Esophagus muscularis mucosa (tissue), 4 donors: Measurements from ENCODE around the gene TUBA3E. TPM values are rescaled to one million over a fixed set of nuclear protein-coding genes. Genes with fewer than 3 reads are reported as not detected.
"Not testable (repeated sequence)": the region's sequence is repeated elsewhere in the genome, so short reads cannot be mapped to it uniquely, and the experiment has no call there.

ENCODE experiments used
- DNase-seq: peaks from one replicate; pipeline ENCODE4 v3.0.0-alpha.2; 2017; ENCODE audit errors: extremely low spot score
- H3K27ac ChIP-seq, 4 donors: fragments of 200-600 bp; sonication (generic); replicated peaks in 1 of 4; 1 replicate in 3 of 4; 2 replicates in 1 of 4; pipeline ENCODE4 v1.5.1; 2016 to 2019; ENCODE audit warnings: mild to moderate bottlenecking in 1 of 4
- H3K27me3 ChIP-seq, 4 donors: fragments of 200-600 bp; sonication (generic); one replicate each; pipeline versions ENCODE4 v1.5.1 to v1.6.0; 2016 to 2019
- H3K36me3 ChIP-seq, 4 donors: fragments of 200-600 bp; sonication (generic); one replicate each; pipeline ENCODE4 v1.5.1; 2016 to 2019
- H3K4me1 ChIP-seq, 4 donors: fragments of 200-600 bp; sonication (generic); one replicate each; pipeline ENCODE4 v1.5.1; 2016 to 2019
- H3K4me3 ChIP-seq, 4 donors: fragments of 200-600 bp; sonication (generic); 1 replicate in 2 of 4; 2 replicates in 2 of 4; pipeline ENCODE4 v1.5.1; 2016 to 2019; ENCODE audit warnings: mild to moderate bottlenecking in 4 of 4, moderate library complexity in 1 of 4
- H3K9me3 ChIP-seq, 4 donors: fragments of 200-600 bp; sonication (generic); 1 replicate in 3 of 4; 2 replicates in 1 of 4; pipeline ENCODE4 v1.5.1; 2016 to 2019
- EP300 ChIP-seq: sonication (generic); formaldehyde crosslinking; IDR thresholded peaks from one replicate; pipeline ENCODE4 v1.6.1; 2017; ENCODE audit warnings: antibody characterized with exemption
- POLR2A ChIP-seq: fragments of 450-650 bp; IDR thresholded peaks from one replicate; pipeline ENCODE4 v1.6.1; 2017; ENCODE audit warnings: antibody characterized with exemption, moderate library complexity, mild to moderate bottlenecking, low read depth
- POLR2AphosphoS5 ChIP-seq, 2 donors: sonication (generic); formaldehyde crosslinking; IDR thresholded peaks; one replicate each; pipeline ENCODE4 v1.6.1; 2017; ENCODE audit warnings: antibody characterized with exemption in 2 of 2
- WGBS: methylation state at CpG from one replicate; pipeline ENCODE4 v1.1.5; 2018; 5-methylcytosine and 5-hydroxymethylcytosine counted together
- intact Hi-C: fragments of 100-400 bp; cut with DNase I; formaldehyde crosslinking; loops from one replicate; pipeline ENCODE4 v1.15.1; 2023
- total RNA-seq, 4 donors: library from RNA; depleted of rRNA; stranded (reverse); fragments of >200 nt; gene quantifications; one replicate each; pipeline versions ENCODE4 v1.1.0 to v1.2.1, GENCODE V29; 2016
- TF ChIP-seq, protein P1 (sequence below), 3 experiments: fragments of 200-600 bp in 2 of 3; fragments of 450-650 bp in 1 of 3; sonication (generic) in 2 of 3; IDR thresholded peaks; one replicate each; pipeline ENCODE4 v1.5.1; 2017 to 2019; ENCODE audit warnings: antibody characterized with exemption in 3 of 3, mild to moderate bottlenecking in 2 of 3, moderate library complexity in 1 of 3

TUBA3E gene
- total RNA-seq, 4 donors from 2014 or later, result not detected

- no peaks in the 10 kb centered on the region for H3K4me1 ChIP-seq
- H3K9me3 ChIP-seq, result no peaks in the 10 kb centered on the region
- intact Hi-C loops, result no loop called here
- H3K27ac ChIP-seq, result no peak overlapping the region
- WGBS, result 95% methylated on average over 7 of the region's 7 CpGs
- TF ChIP-seq, protein P1, sequence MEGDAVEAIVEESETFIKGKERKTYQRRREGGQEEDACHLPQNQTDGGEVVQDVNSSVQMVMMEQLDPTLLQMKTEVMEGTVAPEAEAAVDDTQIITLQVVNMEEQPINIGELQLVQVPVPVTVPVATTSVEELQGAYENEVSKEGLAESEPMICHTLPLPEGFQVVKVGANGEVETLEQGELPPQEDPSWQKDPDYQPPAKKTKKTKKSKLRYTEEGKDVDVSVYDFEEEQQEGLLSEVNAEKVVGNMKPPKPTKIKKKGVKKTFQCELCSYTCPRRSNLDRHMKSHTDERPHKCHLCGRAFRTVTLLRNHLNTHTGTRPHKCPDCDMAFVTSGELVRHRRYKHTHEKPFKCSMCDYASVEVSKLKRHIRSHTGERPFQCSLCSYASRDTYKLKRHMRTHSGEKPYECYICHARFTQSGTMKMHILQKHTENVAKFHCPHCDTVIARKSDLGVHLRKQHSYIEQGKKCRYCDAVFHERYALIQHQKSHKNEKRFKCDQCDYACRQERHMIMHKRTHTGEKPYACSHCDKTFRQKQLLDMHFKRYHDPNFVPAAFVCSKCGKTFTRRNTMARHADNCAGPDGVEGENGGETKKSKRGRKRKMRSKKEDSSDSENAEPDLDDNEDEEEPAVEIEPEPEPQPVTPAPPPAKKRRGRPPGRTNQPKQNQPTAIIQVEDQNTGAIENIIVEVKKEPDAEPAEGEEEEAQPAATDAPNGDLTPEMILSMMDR (IDR thresholded peaks at IDR 0.05), result no peak
- TF ChIP-seq POLR2A (no peak), POLR2AphosphoS5 (IDR thresholded peaks at IDR 0.05) (no peak), EP300 (no peak)
- DNase-seq, result no peak
- no peak overlapping the region for H3K4me3 ChIP-seq
- peaks cover 64 to 100% (median 91%) of the 10 kb centered on the region in 4 donors for H3K36me3 ChIP-seq
- no peaks in the 10 kb centered on the region for H3K27me3 ChIP-seq
Observed at GRCh38 chr2:130169896-130170295, 28.3 kb downstream of the TUBA3E start.

DNA sequence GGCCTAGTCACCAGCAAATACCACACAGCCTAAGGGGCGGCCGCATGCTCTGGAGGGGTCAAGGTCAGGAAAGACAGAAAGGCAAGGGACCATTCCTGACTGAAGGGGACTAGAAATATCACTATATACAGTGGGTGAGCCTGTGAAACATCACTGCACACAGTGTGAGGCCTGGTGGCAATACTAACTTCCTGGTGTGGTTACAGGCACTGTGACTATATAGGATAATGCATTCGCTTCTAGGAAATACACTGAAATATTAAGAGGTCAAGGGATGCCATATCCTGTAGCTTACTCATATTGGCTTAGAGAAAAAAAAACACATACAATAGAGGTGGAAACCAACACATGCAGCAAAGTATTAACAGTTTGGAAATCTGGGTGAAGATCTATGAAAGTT lies 29.1 kb downstream of the TUBA3E start:
- H3K4me3 ChIP-seq, H3K4me1 ChIP-seq, DNase-seq, H3K27ac ChIP-seq, intact Hi-C loops, H3K9me3 ChIP-seq, H3K27me3 ChIP-seq: not testable (repeated sequence)
- 97% methylated on average over 3 of the region's 3 CpGs for WGBS
- H3K36me3 ChIP-seq, result peaks cover 66 to 100% (median 93%) of the 10 kb centered on the region in 4 donors

DNA sequence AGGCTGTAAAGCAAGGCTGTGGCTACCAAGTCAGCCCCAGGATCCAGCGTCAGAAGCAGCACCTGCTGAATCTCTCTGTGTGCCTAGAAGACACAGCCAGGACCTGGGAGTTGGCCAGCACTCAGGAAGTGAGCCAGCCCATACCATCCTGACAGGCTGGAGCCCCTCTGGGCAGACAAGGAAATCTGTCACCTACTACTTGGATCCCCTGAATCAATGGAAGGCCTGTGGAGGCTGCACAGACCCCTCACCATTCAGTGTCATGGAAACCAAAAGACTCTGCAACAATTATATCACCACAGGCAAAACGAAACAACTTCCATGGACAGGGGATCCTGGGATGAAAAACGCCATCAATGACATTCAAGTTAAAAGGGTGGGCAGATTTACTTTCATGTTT lies 31.6 kb downstream of the TUBA3E start:
- H3K9me3 ChIP-seq, H3K4me1 ChIP-seq, H3K4me3 ChIP-seq, H3K27ac ChIP-seq, H3K27me3 ChIP-seq, intact Hi-C loops, DNase-seq: not testable (repeated sequence)
- peaks cover 54 to 99% (median 87%) of the 10 kb centered on the region in 4 donors for H3K36me3 ChIP-seq
- WGBS, result 85% methylated on average over 3 of the region's 3 CpGs

DNA sequence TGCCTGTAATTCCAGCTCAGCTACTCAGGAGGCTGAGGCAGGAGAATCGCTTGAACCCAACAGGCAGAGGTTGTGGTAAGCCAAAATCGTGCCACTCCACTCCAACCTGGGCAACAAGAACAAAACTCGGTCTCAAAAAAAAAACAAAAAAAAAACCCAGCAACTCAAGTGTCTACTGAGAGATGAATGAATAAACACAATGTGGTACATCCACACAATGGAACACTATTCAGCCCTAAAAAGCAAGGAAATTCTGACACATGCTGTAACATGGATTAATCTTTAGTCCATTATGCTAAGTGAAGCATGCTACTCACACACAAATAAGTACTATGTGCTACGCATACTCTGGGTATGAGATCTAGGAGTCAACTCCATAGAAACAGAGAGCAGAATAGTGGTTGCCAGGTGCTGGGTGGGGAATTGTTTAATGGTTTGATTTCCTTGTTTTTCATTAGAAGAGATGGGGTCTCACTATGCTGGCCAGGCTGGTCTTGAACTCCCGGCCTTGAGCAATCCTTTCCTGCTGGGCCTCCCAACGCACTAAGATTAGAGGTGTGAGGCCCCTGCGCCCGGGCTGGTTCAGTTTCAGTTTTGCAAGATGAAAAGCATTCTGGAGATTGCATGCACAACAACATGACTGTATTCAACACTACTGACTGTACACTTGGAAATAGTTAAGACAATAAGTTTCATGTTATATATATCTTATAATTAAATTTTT lies 32.8 kb downstream of the TUBA3E start:
- H3K27ac ChIP-seq, result no peak overlapping the region
- 97% methylated on average over 8 of the region's 8 CpGs for WGBS
- no peaks in the 10 kb centered on the region for H3K27me3 ChIP-seq
- DNase-seq, result no peak
- no peak overlapping the region for H3K4me3 ChIP-seq
- H3K9me3 ChIP-seq, result no peaks in the 10 kb centered on the region
- intact Hi-C loops, result no loop called here
- TF ChIP-seq, protein P1 (IDR thresholded peaks at IDR 0.05), result no peak
- TF ChIP-seq POLR2AphosphoS5 (IDR thresholded peaks at IDR 0.05), result no peak
- TF ChIP-seq EP300, result no peak
- TF ChIP-seq POLR2A, result no peak
- H3K36me3 ChIP-seq, result peaks cover 56 to 99% (median 82%) of the 10 kb centered on the region in 4 donors
- H3K4me1 ChIP-seq, result no peaks in the 10 kb centered on the region

DNA sequence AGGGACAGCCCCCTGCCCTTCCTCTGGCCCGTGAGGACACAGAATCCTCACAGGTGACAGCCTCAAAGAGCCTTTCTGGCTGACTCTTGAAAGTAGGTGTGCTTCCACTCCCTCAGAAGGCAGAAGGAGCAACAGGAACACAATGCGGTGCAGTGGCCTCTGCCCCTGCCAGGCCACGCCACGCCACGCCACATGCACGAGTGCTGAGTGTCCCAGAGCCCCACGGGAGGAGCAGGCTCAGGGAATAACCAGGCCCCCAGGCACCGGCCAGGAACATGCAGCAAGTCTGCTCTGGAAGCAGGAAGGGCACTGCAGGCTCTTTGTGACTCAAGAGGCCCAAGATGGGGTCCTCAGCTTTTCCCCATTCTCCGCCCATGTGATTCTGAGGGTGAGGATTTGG lies 35.3 kb downstream of the TUBA3E start:
- H3K27ac ChIP-seq, result no peak overlapping the region
- no peaks in the 10 kb centered on the region for H3K4me1 ChIP-seq
- TF ChIP-seq EP300, result no peak
- TF ChIP-seq, protein P1 (IDR thresholded peaks at IDR 0.05), result no peak
- TF ChIP-seq POLR2A, result no peak
- no peak for TF ChIP-seq POLR2AphosphoS5 (IDR thresholded peaks at IDR 0.05)
- peaks cover 54 to 99% (median 83%) of the 10 kb centered on the region in 4 donors for H3K36me3 ChIP-seq
- no peak overlapping the region for H3K4me3 ChIP-seq
- H3K27me3 ChIP-seq, result no peaks in the 10 kb centered on the region
- H3K9me3 ChIP-seq, result no peaks in the 10 kb centered on the region
- intact Hi-C loops, result no loop called here
- no peak for DNase-seq
- WGBS, result 95% methylated on average over 9 of the region's 9 CpGs

DNA sequence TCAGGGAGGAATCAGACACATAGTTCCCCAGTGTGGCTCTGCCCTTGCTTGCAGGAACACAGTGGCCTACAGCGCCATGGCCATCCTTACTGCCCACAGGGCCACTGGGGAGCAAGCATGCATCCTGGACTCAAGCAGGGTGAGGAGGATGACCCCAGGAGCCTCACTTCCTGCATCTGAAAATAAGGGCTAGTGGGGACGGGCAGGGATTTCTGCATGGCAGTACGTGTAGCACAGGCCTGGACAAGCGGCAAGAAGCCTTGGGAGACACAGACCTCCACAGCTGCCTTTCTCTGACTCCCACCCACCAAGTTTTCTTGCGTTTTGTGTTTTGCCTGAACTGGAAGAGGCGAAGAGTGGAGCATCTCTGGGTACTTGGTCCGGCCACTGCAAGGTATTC lies 35.8 kb downstream of the TUBA3E start:
- H3K27me3 ChIP-seq, H3K4me3 ChIP-seq, H3K27ac ChIP-seq, H3K4me1 ChIP-seq, DNase-seq, intact Hi-C loops, H3K9me3 ChIP-seq: not testable (repeated sequence)
- WGBS, result 97% methylated on average over 5 of the region's 7 CpGs
- peaks cover 50 to 99% (median 81%) of the 10 kb centered on the region in 4 donors for H3K36me3 ChIP-seq

GRCh38 chr2:130160838-130161705 lies 37.2 kb downstream of the TUBA3E start:
- H3K27ac ChIP-seq, DNase-seq, H3K9me3 ChIP-seq, H3K4me1 ChIP-seq, H3K4me3 ChIP-seq, intact Hi-C loops, H3K27me3 ChIP-seq: not testable (repeated sequence)
- 77% methylated on average over 17 of the region's 25 CpGs for WGBS
- H3K36me3 ChIP-seq, result peaks cover 36 to 96% (median 71%) of the 10 kb centered on the region in 4 donors
